GM18505 (cell line): Measurements from ENCODE around the gene ANKS1A.

Experiments
- ATAC-seq: cut with Tn5 transposase; IDR thresholded peaks from one replicate; pipeline ENCODE4 v1.9.1; 2021; ENCODE audit not compliant: unreplicated experiment
- POLR2A ChIP-seq: IDR thresholded peaks from 4 replicates; pipeline ENCODE4 v1.6.1; 2011; ENCODE audit warnings: borderline replicate concordance; ENCODE audit not compliant: insufficient read depth, insufficient read length; ENCODE audit errors: extremely low read depth

ANKS1A gene

GRCh38 chr6:35077713-35078105 is 188.7 kb downstream of the ANKS1A start:
- no peak for TF ChIP-seq POLR2A
- no peak for ATAC-seq

- TF ChIP-seq POLR2A = no peak
- no peak for ATAC-seq
Measured at GRCh38 chr6:35078226-35078850, 189.3 kb downstream of the ANKS1A start.

- ATAC-seq = no peak
- TF ChIP-seq POLR2A = no peak
Measured at GRCh38 chr6:35078896-35079295, 189.8 kb downstream of the ANKS1A start.

- TF ChIP-seq POLR2A = no peak
- no peak for ATAC-seq
Measured at GRCh38 chr6:35079311-35080000, 190.4 kb downstream of the ANKS1A start.

GRCh38 chr6:35080016-35080680 is 191.1 kb downstream of the ANKS1A start:
- no peak for ATAC-seq
- TF ChIP-seq POLR2A = no peak

GRCh38 chr6:35080821-35081425 is 191.9 kb downstream of the ANKS1A start:
- TF ChIP-seq POLR2A = no peak
- ATAC-seq = no peak

GRCh38 chr6:35081426-35081851 is 192.4 kb downstream of the ANKS1A start:
- ATAC-seq = no peak
- TF ChIP-seq POLR2A = no peak

GRCh38 chr6:35082046-35082732 is 193.1 kb downstream of the ANKS1A start:
- no peak for TF ChIP-seq POLR2A
- ATAC-seq = no peak

GRCh38 chr6:35082733-35083403 is 193.8 kb downstream of the ANKS1A start:
- TF ChIP-seq POLR2A = no peak
- ATAC-seq = no peak

GRCh38 chr6:35083507-35083906 is 194.5 kb downstream of the ANKS1A start:
- ATAC-seq = no peak
- no peak for TF ChIP-seq POLR2A

- ATAC-seq = no peak
- no peak for TF ChIP-seq POLR2A
Measured at GRCh38 chr6:35084041-35084491, 195.0 kb downstream of the ANKS1A start.

- ATAC-seq = no peak
Measured at GRCh38 chr6:35084511-35085203, 195.6 kb downstream of the ANKS1A start.

More at GRCh38 chr6:35084511-35085203, 195.6 kb downstream of the ANKS1A start:
- TF ChIP-seq POLR2A = no peak
